ENCODE results near the gene MRO.

The MRO gene

DNA sequence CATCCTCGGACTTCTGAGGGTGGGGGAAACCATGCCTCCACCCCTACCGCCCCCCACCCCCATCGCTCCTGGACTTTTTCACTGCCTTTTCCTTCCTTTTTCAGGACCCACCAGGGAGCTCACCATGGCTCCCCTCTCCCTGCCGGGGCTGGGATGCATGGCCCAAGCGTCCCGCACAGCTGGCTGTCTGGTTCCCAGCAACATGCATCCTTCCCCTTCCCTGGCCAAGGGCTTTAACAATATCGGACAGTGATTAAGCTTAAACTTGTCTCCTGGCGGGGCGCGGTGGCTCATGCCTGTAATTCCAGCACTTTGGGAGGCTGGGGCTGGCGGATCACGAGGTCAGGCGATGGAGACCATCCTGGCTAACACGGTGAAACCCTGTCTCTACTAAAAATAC lies 44.1 kb downstream of the MRO start:
- no peak overlapping the region for H3K4me3 ChIP-seq (ENCODE audit: control insufficient read depth, low read depth, low read length)
- DNase-seq (ENCODE audit: low read depth), result no peak
- no peak for TF ChIP-seq CTCF (IDR thresholded peaks at IDR 0.05; ENCODE audit: control insufficient read depth, insufficient read depth, low read depth, low read length, missing control alignments)

DNA sequence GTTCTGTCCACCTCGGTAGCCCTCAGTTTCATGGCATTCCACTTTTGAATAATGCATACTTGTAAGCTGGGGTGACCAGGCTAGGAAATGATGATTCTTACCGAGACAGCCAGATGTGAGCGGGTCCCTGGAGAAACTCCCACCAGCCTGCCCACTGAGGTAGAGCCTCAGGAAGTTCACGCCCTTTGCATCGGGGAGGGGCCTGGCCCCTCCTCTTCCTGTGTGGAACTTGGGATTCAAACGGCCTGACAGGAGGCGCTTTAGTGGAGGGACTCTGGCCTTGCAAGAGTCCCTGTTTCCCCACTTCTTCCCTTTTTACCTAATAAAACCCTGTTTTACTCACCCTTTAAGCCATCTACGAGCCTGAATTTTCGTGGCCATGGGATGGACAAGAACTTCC lies 44.6 kb downstream of the MRO start:
- no peak for DNase-seq (ENCODE audit: low read depth)
- TF ChIP-seq CTCF (IDR thresholded peaks at IDR 0.05; ENCODE audit: control insufficient read depth, insufficient read depth, low read depth, low read length, missing control alignments), result no peak
- H3K4me3 ChIP-seq (ENCODE audit: control insufficient read depth, low read depth, low read length), result no peak overlapping the region

- DNase-seq (ENCODE audit: low read depth), result no peak
- H3K4me3 ChIP-seq (ENCODE audit: control insufficient read depth, low read depth, low read length), result no peak overlapping the region
- no peak for TF ChIP-seq CTCF (IDR thresholded peaks at IDR 0.05; ENCODE audit: control insufficient read depth, insufficient read depth, low read depth, low read length, missing control alignments)
These were observed 50.4 kb downstream of the MRO start for GRCh38 chr18:50769463-50769862.

- TF ChIP-seq CTCF (IDR thresholded peaks at IDR 0.05; ENCODE audit: control insufficient read depth, insufficient read depth, low read depth, low read length, missing control alignments), result no peak
- no peak overlapping the region for H3K4me3 ChIP-seq (ENCODE audit: control insufficient read depth, low read depth, low read length)
- DNase-seq (ENCODE audit: low read depth), result no peak
These were observed 62.5 kb downstream of the MRO start for GRCh38 chr18:50757358-50757757.

- TF ChIP-seq CTCF (IDR thresholded peaks at IDR 0.05; ENCODE audit: control insufficient read depth, insufficient read depth, low read depth, low read length, missing control alignments), result no peak
- no peak overlapping the region for H3K4me3 ChIP-seq (ENCODE audit: control insufficient read depth, low read depth, low read length)
- DNase-seq (ENCODE audit: low read depth), result no peak
These were observed 65.5 kb downstream of the MRO start for GRCh38 chr18:50754297-50754696.

DNA sequence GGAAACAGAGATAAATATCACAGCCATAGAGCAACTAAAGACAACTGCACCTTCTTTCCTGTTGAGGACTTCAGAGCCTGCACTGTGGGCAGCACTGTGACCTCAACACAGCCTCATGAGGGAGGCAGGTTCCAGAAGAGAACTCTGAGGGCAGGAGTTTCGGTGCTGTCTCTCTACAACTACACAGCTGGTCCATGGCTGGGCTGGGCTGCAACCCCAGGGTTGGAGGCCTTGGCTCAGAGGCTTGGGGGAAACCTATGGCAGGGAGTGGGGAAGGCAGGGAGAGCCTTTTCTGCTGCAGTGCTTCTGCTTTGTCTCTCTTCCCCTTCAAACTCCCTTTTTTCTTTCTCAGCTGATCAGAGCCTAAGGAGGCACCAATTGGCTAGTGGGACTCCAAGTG lies 66.5 kb downstream of the MRO start:
- no peak for TF ChIP-seq CTCF (IDR thresholded peaks at IDR 0.05; ENCODE audit: control insufficient read depth, insufficient read depth, low read depth, low read length, missing control alignments)
- no peak overlapping the region for H3K4me3 ChIP-seq (ENCODE audit: control insufficient read depth, low read depth, low read length)
- DNase-seq (ENCODE audit: low read depth), result no peak

DNA sequence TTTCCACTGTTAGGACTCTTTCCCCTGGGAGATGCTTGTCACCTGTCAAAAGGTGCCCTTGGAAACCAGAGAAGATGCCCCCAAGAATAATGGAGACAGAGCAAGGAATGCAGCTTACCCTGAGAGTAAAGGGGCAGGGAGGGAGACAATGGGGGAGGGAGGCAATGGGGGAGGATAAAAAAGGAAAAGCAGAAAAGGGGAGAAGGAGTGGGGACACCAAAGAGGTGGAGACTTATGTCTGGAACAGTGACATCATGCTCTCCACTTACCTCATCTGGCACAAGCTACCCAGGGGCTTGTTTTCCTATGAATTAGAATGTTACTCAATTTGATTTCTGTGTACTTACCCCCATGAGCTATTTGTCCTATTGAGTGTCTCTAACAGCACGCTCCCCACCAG lies 67.9 kb downstream of the MRO start:
- no peak overlapping the region for H3K4me3 ChIP-seq (ENCODE audit: control insufficient read depth, low read depth, low read length)
- DNase-seq (ENCODE audit: low read depth), result no peak
- TF ChIP-seq CTCF (IDR thresholded peaks at IDR 0.05; ENCODE audit: control insufficient read depth, insufficient read depth, low read depth, low read length, missing control alignments), result no peak
